Measurements from ENCODE around the gene CEACAM5. TPM values are rescaled to one million over a fixed set of nuclear protein-coding genes. Genes with fewer than 3 reads are reported as not detected.

The CEACAM5 gene
- not detected in 2 replicates for total RNA-seq (2014; rRNA removed; shearing (Covaris generic))

DNA sequence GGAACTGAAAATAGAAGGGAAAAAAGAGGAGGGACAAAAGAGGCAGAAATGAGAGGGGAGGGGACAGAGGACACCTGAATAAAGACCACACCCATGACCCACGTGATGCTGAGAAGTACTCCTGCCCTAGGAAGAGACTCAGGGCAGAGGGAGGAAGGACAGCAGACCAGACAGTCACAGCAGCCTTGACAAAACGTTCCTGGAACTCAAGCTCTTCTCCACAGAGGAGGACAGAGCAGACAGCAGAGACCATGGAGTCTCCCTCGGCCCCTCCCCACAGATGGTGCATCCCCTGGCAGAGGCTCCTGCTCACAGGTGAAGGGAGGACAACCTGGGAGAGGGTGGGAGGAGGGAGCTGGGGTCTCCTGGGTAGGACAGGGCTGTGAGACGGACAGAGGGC is at the start of gene CEACAM5:
Gene CEACAM5, plus strand, starts transcription at position 146 of the 400 bp plus-strand sequence. Its CDS starts 106 bp downstream, at position 252.

GRCh38 chr19:41688098-41688497 is 20.3 kb upstream of the CEACAM5 start, which contains the start of gene CEACAM7:
CEACAM7 (minus strand) TSS chr19:41688270; CDS start chr19:41688165, 105 bp downstream.

GRCh38 chr19:41755328-41755913 is 47.0 kb downstream of the CEACAM5 start, which contains the start of gene CEACAM6:
CEACAM6 (plus strand) TSS chr19:41755530; CDS start chr19:41755639, 109 bp downstream.

Other genes starting within 250 kb of the CEACAM5 start
- gene CEACAM21, start 132.5 kb upstream of the CEACAM5 start, total RNA-seq (2014; rRNA removed; shearing (Covaris generic)) = not detected in 2 replicates
- gene CEACAM4, start 81.6 kb upstream of the CEACAM5 start, total RNA-seq (2014; rRNA removed; shearing (Covaris generic)) = not detected in 2 replicates
- not detected in 2 replicates for gene CEACAM7, start 20.4 kb upstream of the CEACAM5 start, total RNA-seq (2014; rRNA removed; shearing (Covaris generic))
- gene CEACAM6, start 46.9 kb downstream of the CEACAM5 start, total RNA-seq (2014; rRNA removed; shearing (Covaris generic)) = not detected in 2 replicates
- not detected in 2 replicates for gene CEACAM3, start 88.0 kb downstream of the CEACAM5 start, total RNA-seq (2014; rRNA removed; shearing (Covaris generic))
- not detected in 2 replicates for gene LYPD4, start 136.1 kb downstream of the CEACAM5 start, total RNA-seq (2014; rRNA removed; shearing (Covaris generic))
- not detected in 2 replicates for gene DMRTC2, start 136.4 kb downstream of the CEACAM5 start, total RNA-seq (2014; rRNA removed; shearing (Covaris generic))
- gene RPS19, start 151.6 kb downstream of the CEACAM5 start, total RNA-seq (2014; rRNA removed; shearing (Covaris generic)) = 2,531 and 2,844 TPM in 2 replicates
- gene CD79A, start 168.7 kb downstream of the CEACAM5 start, total RNA-seq (2014; rRNA removed; shearing (Covaris generic)) = not detected in 2 replicates
- gene ARHGEF1, start 174.6 kb downstream of the CEACAM5 start, total RNA-seq (2014; rRNA removed; shearing (Covaris generic)) = 151 and 166 TPM in 2 replicates
- gene ERFL, start 219.8 kb downstream of the CEACAM5 start, total RNA-seq (2014; rRNA removed; shearing (Covaris generic)) = not detected in 2 replicates